DLD1 (cell line): ENCODE data around the gene MAD1L1.
"Not testable (repeated sequence)": the region's sequence is repeated elsewhere in the genome, so short reads cannot be mapped to it uniquely, and the experiment has no call there.

Experiments used
- in situ Hi-C: cut with HindIII; loops from 2 replicates; pipeline ENCODE4 v1.10.0; 2017; ENCODE audit warnings: low sequenced_read_pairs

The MAD1L1 gene

DNA sequence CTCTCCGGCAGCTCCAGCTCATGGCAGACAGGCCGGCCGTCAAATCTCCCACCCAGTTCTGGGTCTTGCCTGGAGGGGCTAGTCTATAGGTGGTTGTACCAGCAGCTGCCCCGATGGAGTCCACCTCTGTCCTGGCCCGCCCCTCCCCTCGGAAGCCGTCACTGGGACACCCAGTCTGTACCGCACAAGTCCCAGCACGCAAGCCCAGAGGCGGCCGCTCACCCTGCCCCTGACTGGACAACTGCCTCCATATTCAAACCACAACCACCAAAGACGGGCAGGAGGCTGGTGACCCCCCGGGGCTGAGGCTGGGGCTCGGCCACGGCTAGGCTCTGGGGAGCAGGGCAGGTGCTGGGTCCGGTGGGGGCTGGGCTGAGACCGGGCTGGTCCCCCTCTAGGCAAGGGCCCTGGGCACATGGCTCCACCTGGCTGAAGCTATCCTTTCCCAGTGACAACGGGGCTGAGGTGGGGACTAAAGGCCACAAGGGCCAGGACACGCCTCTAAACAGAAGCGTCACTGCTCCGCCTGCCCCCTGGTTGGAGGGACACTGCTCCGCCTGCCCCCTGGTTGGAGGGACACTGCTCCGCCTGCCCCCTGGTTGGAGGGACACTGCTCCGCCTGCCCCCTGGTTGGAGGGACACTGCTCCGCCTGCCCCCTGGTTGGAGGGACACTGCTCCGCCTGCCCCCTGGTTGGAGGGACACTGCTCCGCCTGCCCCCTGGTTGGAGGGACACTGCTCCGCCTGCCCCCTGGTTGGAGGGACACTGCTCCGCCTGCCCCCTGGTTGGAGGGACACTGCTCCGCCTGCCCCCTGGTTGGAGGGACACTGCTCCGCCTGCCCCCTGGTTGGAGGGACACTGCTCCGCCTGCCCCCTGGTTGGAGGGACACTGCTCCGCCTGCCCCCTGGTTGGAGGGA is 371.6 kb downstream of the MAD1L1 start:
- in situ Hi-C loops: not testable (repeated sequence)

DNA sequence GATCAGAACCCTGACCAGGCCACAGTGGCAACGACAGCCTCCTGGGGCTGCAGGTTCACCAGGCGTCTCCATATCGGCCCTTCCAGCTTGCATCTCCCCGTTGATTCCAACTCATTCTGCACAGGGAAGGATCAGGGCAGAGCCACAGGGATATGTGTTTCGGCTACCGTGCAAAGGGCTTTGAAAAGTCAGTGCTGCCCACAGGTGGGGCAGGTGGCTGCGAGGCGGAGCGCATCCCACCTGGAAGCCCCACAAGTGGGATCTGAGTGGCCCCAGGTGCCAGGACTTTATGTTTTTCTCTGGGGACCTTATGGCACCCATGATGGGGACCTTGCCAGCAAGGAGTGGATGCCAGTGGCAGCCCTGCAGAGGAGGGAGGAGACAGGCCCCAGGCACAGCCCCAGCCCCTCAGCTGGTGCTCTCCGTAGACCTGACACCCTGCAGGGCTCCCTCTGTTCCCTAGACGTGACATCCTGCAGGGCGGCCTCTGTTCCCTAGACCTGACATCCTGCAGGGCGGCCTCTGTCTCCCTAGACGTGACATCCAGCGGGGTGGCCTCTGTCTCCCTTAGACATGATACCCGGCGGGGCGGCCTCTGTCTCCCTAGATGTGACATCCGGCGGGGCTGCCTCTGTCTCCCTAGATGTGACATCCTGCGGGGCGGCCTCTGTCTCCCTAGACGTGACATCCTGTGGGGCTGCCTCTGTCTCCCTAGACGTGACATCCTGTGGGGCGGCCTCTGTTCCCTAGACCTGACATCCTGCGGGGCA is 373.3 kb downstream of the MAD1L1 start:
- in situ Hi-C loops: no loop called here

DNA sequence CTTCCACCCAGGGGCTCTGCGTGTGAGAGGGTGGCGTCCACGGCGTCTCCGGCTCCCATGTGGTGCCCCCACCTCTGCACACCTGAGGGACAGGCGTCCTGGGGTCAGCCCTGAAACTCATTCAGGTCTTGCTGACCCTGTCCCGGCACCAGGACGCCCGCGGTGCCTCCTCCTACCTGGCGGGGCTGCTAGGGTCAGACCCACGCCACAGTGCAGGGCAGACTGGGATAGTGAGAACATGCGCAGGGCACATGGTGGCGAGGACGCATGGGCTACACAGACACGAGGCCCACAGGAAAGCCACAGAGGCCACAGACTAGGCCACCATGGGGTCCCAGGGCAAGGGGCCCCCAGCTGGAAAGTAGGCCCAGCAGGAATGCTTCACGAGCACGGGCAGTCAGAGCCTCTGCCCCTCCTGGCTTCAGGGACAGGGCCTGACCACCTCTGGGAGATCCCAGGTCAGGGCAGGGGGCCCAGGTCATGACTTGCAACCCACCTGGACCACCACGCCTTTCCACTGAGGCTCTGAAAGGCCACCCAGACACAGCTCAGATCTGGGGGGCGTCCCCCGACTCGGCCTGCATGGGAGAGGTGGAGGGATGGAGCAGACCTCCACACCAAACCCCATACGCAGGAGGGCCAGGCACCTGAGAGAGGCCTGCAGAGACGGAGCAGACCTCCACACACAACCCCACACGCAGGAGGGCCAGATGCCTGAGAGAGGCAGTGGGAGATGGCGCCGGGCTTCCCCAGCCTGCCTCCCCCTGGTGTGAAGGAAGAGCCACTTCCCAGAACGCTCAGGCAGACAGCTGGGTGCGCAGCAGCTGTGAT is 374.1 kb downstream of the MAD1L1 start:
- in situ Hi-C loops: no loop called here

DNA sequence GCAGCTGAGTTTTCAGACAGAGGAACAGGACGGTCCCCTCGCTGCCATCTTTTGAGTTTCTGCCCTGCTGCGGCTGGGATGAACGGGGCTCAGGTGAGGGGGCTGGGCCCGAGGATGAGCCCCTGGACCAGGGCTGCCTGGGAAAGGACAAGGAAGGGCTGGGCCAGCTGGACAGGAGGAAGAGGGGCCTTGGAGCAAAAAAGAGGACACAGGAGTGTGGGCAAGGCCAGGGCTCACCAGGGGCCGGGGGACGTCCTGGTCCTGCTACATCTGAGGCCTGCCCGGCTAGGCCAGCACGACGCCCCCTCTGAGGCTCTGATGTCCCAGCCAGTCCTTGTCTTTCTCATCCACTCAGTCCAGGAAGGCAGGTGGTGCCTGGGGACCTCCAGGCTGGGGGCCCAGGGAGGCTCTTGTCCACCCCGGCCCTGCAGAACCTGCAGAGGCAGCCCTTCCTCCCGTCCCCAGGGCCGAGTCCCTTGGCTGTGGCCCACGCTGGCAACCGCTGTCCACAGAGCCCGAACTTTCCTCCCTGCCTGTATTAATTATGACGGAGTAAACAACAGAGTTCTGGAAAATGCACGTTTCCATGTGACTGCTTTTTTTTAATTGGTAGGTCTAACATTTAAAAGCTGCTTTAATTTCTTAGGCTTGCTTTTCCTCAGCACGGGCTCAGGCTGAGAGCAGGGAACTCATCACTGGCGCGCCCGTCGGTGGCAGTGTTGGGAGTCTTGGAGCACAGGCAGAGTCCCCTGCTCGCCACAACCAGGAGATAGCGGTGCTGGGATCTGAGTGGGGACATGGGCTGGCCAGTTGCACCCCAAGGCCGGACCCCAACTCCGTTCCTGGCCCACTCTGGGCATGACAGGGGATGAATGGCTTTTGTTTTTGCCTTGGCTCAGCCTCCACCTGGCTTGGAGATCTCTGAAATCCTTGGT is 375.0 kb downstream of the MAD1L1 start:
- in situ Hi-C loops: no loop called here

DNA sequence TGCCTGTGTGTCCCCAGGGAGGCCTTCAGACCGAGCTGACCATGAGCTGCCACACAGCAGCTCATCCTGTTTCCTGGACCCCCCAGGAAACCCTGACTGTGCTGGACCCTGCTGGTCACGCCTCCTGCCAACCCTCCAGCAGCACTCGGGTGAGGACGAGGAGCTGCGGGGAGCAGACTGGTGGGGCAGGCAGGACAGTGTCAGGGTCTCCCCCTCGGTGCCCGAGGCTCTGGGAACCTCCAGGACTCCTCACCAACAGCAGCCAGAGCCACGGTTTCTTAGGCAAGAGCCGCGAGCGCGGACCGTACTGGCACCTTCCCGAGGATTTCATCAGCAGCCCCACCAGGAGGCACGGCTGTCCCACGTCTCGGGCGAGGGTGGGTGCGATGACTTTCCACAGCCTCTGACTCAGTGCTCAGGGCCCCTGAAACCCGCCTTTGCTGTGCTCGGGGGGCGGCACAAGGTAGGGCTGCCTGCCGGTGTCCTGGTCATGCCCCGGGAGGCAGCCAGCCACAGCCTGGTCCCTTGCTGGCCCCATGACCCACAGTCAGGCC is 375.8 kb downstream of the MAD1L1 start:
- in situ Hi-C loops: no loop called here

DNA sequence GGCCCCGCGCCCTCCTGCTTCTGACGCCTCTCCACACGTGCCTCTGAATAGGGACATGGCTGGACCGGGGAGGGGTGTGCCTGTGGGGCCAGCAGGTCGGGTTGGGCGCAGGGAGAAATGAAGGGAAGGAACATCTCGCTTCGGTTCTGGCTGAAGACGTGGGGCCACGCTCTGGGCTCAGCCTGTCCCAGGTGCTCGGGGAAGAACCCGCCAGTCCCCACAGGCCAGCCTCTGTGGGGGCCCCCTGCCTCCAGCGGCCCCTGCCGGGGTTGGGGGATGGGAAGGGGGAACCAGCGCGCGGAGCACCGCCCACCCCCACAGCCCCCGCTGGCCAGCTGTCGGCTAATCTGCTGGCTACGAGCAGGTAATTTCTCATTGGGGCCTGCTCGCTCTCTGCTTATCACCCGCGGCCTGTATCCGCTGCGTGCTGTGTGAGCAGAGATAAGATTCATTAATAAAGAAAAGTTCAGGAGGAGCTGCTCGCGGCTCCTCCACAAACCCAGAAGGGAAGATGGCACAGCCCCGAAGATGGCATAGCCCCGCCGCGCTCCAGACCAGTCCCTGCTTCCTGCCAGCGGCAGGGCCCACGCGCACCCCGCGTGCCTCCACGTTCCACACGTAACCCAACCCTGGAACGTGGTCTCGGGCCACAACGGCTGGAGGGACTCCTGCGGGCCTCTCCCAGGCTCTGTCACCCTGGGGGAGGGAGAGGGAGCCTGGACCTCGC is 376.4 kb downstream of the MAD1L1 start:
- in situ Hi-C loops: no loop called here

DNA sequence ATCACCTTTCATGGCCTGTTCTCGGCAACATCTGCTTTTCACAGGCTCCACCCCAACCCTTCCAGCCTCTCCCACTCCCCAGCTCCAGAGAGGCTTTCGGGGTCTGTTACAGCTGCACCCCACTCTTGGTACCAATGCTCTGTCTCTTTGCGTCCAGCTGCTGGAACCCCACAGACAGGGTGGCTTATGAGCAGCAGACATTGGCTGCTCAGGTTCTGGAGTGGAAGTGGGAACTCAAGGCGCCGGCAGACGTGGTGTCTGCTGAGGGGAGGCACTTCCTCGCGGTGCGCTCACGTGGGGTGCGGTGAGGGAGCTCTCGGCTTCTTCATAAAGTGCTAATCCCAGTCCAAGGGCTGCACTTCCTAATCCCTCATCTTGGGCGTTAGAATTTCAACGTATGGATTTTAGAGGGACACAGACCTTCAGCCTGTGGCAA is 377.0 kb downstream of the MAD1L1 start:
- in situ Hi-C loops: no loop called here

DNA sequence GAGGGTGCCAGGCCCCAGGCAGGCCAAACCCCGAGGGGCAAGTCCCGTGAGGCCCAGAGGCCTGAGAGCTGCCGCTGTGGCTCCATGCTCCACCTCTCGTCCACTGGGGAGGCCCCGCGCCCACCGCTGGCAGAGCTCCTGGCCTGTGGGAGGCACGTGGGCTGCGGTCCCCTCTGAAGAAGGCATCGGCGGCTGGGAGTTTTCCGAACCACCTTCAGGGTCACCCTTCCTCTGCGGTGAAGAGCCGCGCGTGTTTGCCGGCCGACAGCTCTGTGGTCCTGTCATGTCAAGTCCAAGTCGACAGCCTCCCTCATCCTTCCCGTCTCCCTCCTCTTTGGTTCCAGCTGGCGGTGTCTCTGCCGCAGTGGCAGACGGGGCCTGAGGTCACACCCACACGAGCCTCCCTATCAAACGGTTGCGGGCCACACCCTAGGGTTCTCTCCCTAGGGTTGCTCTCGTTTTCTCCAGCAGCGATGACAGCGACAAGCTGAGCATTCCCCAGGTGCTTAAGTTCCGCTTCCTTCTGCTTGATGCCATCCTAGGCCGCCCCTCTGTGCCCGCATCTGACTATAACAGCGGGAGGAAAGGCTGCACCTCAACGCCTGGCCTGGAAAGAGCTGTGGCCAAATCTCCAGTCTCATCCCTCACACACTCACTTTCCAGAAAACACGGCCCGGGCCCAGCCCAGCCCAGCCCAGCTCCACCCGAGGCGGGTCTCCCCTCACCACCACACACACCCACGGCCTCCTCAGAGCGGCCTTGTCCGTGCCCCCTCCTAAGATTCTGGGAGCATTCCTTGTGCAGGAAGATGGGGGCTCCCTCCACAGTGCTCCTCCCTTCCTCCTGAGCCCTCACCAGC is 377.6 kb downstream of the MAD1L1 start:
- in situ Hi-C loops: no loop called here

DNA sequence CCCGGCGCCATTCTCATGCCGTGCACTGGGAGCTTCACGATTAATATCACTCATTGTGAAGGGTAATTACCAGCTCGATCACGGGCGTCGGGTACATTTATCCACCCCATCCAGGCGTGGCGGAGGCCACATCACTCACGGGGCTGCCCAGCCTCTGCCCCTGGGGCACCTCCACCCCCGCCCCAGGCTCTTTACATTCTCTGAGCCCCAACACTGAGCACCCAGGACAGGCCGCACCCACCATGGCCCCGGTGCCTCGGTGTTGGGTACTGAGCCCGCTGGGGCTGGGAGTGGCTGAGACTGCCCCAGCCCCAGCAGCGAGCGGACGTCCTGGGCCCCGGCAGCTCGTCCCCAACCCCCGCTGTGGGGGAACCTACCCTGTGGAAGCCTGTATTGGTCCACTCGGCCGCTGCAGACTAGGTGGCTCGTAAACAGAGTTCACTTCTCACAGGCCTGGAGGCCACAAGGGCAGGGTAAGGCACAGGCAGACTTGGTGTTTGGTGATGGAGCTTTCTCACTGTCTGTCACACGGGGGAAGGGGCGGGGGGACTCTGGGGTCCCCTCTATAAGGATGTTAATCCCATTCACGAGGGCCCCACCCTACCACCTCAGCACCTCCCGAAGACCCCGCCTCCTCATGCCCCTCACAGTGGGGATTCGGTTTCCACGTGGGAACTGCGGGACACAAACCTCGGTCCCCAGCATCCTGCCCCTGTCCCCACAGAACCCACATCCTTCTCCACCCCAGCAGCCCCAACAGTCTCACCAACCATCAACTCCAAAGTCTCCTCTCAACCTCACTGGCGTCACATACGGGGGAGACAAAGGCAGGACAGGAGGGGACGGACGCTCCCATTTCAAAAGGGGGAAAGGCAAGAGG is 378.5 kb downstream of the MAD1L1 start:
- in situ Hi-C loops: no loop called here

DNA sequence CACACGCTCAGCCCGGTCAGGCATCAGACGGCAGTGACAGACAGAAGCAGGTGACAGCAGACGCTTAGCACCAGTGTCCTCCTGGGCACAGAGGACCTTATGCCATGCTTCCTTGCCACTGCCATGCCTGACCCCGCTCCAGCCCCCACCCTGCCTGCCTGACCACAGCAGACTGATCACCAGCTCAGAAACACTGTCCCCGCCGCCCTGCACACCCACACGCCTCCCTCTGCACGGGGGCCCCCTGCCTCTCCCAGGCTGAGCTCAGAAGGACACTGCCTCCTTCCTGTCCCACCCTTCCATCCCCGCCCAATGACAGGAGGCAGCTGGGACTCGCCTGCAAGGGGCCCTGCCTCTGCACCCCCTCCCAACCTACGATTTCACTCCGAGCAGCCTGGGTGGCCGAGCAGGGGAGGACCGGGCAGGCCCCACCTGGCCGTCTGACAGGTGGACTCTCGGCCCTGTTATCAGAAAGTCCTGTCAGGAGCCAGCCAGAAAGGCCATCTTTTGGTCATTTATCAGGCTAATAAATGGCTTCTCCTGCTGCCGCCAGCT is 379.2 kb downstream of the MAD1L1 start:
- in situ Hi-C loops: no loop called here

DNA sequence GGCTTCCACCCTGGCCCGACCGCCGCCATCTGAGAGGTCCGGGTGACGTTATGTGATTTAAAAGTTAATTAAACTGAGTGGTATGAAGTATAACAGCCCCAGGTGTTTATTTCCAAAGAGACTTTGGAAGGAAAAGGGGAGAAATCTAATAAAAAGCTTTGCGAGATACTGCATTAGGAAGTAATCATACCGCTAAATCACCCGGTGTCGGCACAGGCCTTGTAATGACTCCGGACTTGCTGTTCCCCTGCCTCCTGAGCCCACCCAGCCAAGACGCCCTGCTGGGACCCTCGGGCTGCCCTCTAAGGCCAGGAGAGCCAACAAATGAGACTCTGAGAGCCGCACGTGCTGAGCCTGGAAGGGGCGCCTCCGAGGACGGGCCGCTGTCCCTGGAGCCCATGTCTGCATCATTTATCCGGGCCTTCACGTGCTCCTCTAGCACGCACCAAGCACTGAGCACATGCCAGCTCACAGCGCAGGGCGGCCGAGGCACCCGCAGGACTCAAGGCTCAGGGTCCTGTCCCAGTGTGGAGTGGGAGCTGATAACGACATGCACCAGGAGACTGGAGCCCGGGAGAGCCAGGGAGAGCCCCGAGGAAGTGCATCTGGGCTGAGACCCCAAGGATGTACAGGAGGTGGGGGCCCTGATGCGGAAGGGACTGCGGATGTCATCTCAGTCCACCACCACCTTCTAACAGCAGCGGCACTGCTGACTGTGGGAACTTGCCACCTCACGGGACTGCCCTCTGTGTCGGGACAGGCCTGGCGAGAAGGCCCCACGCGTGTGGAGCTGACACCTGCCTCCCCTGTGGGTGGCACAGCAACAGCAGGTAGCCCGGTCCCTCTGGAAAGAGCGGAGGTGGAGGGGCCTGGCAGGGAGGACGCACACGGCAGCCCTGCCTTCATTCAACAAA is 380.0 kb downstream of the MAD1L1 start:
- in situ Hi-C loops: no loop called here

DNA sequence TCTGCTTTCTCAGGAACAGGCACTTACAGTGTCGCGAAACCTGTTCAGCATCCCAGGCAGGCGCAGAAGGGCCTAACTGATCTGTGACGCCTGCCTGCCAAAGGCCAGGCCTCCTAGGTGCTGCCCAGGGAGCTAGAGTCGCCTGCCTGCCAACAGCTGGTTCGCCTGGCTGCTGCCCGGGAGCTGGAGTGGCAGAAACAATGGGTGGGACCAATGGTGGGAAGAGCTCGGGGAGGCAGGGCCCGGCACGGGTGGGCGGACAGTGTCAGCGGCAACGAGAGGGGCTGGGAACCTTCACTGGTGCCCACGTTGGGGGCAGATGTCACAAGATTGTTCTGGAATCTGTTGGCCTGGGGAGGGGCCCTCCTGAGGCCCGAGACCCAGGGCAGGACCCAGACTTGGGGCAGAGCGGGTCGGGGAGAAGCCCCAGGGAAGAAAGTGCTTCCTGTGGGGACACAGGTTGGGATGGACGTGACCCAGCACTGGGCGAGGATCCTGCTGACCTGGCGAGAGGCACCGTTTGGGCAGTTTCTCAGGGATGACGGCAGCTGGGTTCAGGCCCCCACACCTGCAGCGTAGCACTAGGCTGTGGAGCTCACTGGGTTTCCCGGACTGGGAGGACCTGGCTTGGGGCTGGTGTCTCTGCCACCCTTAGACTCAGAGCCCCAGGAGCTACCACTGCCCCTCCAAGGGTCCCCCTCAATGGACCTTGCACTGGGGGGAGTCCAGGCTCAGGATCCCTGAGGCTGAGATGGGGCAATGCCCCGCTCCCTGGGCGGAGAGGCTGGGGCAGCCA is 380.8 kb downstream of the MAD1L1 start:
- in situ Hi-C loops: no loop called here

DNA sequence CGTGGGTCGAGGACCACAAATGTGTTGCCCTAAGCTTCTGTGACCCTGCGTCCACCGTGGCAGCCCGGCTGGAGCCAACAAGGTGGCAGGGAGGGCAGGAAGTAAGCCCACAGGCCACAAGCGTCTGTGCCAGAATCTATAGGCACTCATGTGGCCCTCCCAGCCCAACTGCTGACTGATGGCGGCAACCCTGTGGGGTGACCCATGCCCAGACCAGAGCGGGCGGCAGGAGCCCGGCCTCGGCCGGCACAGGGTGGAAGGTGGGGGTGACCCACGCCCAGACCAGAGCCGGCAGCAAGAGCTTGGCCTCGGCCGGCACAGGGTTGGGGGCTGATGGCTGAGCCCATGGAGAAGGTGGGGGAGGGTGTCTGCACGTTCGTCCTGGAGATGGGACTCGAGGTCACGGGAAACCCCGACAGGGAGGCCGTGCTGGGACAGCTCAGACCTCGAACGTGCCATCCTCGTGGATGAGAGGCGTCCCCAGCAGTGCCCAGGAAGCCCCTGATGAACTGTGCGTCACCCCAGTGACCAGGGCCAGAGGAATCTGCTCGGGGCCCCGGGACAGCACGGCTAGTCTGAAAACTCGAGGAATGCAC is 381.7 kb downstream of the MAD1L1 start:
- in situ Hi-C loops: no loop called here

DNA sequence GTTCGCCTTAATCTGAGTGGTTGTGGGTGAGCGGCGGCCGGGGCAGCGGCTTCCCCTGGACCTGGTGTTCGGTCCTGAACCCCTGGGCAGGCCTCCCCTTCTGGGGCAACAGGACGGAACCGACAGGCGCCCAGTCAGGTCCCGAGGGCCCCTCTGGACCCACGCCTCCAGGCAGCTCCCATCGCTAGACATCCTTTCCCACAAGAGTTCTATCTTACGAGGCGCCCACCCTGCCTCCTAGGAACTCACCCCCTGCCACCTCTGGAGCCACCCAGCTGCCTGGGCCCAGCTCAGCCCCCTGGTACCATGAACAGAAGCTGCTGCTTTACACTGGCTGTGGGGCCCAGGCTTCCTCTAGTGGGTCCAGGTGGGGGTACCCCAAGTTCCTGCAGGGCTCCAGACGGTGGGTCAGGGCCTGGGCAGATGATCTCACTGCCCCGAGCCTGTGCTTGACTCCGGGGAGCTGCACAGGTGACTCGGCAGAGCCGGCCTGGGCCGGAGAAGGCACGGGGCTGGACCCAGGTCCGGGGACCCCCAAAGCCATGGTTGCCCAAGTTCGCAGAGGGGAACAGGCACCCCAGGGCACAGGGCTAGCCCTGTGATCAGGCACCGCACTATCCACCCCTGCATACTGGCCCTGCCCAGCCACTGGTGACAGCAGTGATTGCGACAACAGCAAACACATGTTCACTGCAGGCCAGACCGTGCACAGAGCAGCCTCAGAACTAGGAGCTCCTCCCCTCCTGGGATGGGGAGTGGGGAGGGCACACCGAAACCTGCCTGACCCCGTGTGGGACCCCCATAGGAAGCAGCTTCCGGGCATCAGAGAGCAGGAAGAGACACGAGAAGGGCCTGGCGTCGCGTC is 382.4 kb downstream of the MAD1L1 start:
- in situ Hi-C loops: no loop called here
